UCSD-AML1 (cell line): Measurements from ENCODE around the gene CTSK.

ENCODE experiments used
- DNase-seq: peaks from one replicate; lab custom pipeline; 2025; ENCODE audit not compliant: unreplicated experiment; lab: John Stamatoyannopoulos, UW

The CTSK gene

GRCh38 chr1:150763018-150763417 is 45.0 kb downstream of the CTSK start:
- no peak for DNase-seq

GRCh38 chr1:150762552-150762951 is 45.5 kb downstream of the CTSK start:
- no peak for DNase-seq

GRCh38 chr1:150761801-150762200 is 46.3 kb downstream of the CTSK start:
- no peak for DNase-seq

- no peak for DNase-seq
Measured at GRCh38 chr1:150760013-150760412, 48.0 kb downstream of the CTSK start.

GRCh38 chr1:150753416-150753815 is 54.6 kb downstream of the CTSK start:
- DNase-seq: no peak

- no peak for DNase-seq
Measured at GRCh38 chr1:150751443-150751842, 56.6 kb downstream of the CTSK start.

GRCh38 chr1:150749720-150750311 is 58.2 kb downstream of the CTSK start:
- DNase-seq: no peak

GRCh38 chr1:150748878-150749719 is 59.0 kb downstream of the CTSK start:
- DNase-seq: no peak
